Measurements from ENCODE around the gene BAIAP2L1. TPM values are rescaled to one million over a fixed set of nuclear protein-coding genes. Genes with fewer than 3 reads are reported as not detected.

The BAIAP2L1 gene
- total and polyA plus RNA-seq, 2 donors (not counting 3 experiments of a cell fraction or from before 2014, with no cell fraction given): 0.32 to 1.1 TPM

- H3K4me2 ChIP-seq (ENCODE audit: insufficient read depth, low read length): no peak overlapping the region
- no peak for TF ChIP-seq FOS (IDR thresholded peaks at IDR 0.05; ENCODE audit: borderline replicate concordance, insufficient read depth, low read length)
- TF ChIP-seq, protein P1, sequence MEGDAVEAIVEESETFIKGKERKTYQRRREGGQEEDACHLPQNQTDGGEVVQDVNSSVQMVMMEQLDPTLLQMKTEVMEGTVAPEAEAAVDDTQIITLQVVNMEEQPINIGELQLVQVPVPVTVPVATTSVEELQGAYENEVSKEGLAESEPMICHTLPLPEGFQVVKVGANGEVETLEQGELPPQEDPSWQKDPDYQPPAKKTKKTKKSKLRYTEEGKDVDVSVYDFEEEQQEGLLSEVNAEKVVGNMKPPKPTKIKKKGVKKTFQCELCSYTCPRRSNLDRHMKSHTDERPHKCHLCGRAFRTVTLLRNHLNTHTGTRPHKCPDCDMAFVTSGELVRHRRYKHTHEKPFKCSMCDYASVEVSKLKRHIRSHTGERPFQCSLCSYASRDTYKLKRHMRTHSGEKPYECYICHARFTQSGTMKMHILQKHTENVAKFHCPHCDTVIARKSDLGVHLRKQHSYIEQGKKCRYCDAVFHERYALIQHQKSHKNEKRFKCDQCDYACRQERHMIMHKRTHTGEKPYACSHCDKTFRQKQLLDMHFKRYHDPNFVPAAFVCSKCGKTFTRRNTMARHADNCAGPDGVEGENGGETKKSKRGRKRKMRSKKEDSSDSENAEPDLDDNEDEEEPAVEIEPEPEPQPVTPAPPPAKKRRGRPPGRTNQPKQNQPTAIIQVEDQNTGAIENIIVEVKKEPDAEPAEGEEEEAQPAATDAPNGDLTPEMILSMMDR (IDR thresholded peaks at IDR 0.05; ENCODE audit: extremely low read depth in 1 of 2, insufficient read depth in 1 of 2, low read depth in 1 of 2, low read length in 2 of 2): no peak
- no peak for TF ChIP-seq MYC (IDR thresholded peaks at IDR 0.05; ENCODE audit: low read depth, low read length)
- TF ChIP-seq JUN (IDR thresholded peaks at IDR 0.05; ENCODE audit: borderline replicate concordance, insufficient read depth, insufficient read length, low read depth): no peak
- TF ChIP-seq, protein P2, sequence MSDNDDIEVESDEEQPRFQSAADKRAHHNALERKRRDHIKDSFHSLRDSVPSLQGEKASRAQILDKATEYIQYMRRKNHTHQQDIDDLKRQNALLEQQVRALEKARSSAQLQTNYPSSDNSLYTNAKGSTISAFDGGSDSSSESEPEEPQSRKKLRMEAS (IDR thresholded peaks at IDR 0.05; ENCODE audit: insufficient read depth, insufficient read length): no peak
- no peak for TF ChIP-seq GATA2 (IDR thresholded peaks at IDR 0.05; ENCODE audit: insufficient read depth, insufficient read length, low read depth, low read length)
- TF ChIP-seq EZH2 (IDR thresholded peaks at IDR 0.05; ENCODE audit: borderline replicate concordance, low read depth, low read length, severe bottlenecking): no peak
- no peak for TF ChIP-seq POLR2AphosphoS5 (IDR thresholded peaks at IDR 0.05; ENCODE audit: insufficient read depth, low read depth, low read length)
- no peak for TF ChIP-seq POLR2A (IDR thresholded peaks at IDR 0.05; ENCODE audit: low read depth, low read length)
- H3K9me1 ChIP-seq (replicated peaks; ENCODE audit: control insufficient read depth, extremely low read depth, insufficient read depth, low read length): no peaks in the 10 kb centered on the region
- H3K4me1 ChIP-seq (ENCODE audit: control insufficient read depth, extremely low read depth, insufficient read depth, low read length): peaks cover 55% of the 10 kb centered on the region
- DNase-seq (ENCODE audit: low read depth, low spot score) (no peak), FAIRE-seq (no peak)
- intact Hi-C loops (cut with micrococcal nuclease): loop anchor here (5.0 kb wide), 1 partner anchor 1079 kb away; the partner anchor contains the start of gene ARPC1A
- dilution Hi-C loops (cut with MboI; ENCODE audit: extremely low pct_ligation_motif_present, low sequenced_read_pairs): no loop called here
- no peak overlapping the region for H3K4me3 ChIP-seq (replicated peaks in 1 of 3; ENCODE audit: insufficient read depth in 1 of 3, low read depth in 1 of 3, low read length in 3 of 3)
- ChIA-PET POLR2A (no interaction called here), CTCF (interaction anchor here (1.0 to 1.5 kb wide), 2 partner anchors 8 to 19 kb away, joined by 3 to 7 read pairs; no protein-coding TSS in a partner anchor)
- H3K9ac ChIP-seq (replicated peaks; ENCODE audit: extremely low read depth, insufficient read depth, low read length): no peak overlapping the region
- H3K9me3 ChIP-seq (replicated peaks; ENCODE audit: control insufficient read depth, insufficient read depth, low read length): no peaks in the 10 kb centered on the region
- H3K27me3 ChIP-seq (ENCODE audit: control insufficient read depth in 2 of 2, insufficient read depth in 2 of 2, low read length in 2 of 2): no peaks in the 10 kb centered on the region
- BruUV-seq (replicated peaks): no TSS peak
- no peaks in the 10 kb centered on the region for H4K20me1 ChIP-seq (replicated peaks; ENCODE audit: control insufficient read depth, extremely low read depth, insufficient read depth, low read length)
- H3K79me2 ChIP-seq (ENCODE audit: control insufficient read depth, insufficient read depth, low read length): peaks cover 36% of the 10 kb centered on the region
- H2AFZ ChIP-seq (ENCODE audit: low read depth, low read length): no peak overlapping the region
- peaks cover 0 to 9% of the 10 kb centered on the region in 2 experiments for H3K36me3 ChIP-seq (ENCODE audit: control insufficient read depth in 2 of 2, extremely low read depth in 1 of 2, insufficient read depth in 2 of 2, low read length in 2 of 2)
- no peak overlapping the region for H3K27ac ChIP-seq (ENCODE audit: insufficient read depth, low read depth, low read length)
Observed at GRCh38 chr7:98248156-98248555, 152.7 kb downstream of the BAIAP2L1 start.

Measured in endothelial cell of umbilical vein (primary cell).